ENCODE results near the gene MCTP2.

MCTP2 gene

DNA sequence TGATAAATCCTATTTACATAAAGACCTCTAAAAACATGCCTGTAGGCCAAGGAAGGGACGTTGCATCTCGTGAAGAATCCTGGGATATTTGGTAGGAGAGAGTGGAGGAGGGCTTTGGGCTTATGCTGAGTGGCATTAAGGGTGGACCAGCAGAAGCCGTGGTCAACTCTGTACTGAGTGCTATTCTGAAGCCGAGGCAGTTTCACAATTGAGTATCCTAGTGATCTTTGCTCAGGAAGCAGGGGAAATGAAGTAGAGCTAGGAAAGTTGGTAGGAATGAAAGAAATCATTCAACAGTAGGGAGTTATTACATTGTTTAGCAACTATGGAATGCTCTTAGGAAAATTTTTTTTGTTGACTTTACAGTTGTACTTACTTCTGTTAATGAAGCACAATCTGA is 24.2 kb downstream of the MCTP2 start:
- no peak for TF ChIP-seq ZFX (IDR thresholded peaks at IDR 0.05)
- TF ChIP-seq CTCF (conservative IDR thresholded peaks at IDR 0.05), result no peak
- no peak overlapping the region; the same call in 1 of the 2 replicates for H3K27ac ChIP-seq

DNA sequence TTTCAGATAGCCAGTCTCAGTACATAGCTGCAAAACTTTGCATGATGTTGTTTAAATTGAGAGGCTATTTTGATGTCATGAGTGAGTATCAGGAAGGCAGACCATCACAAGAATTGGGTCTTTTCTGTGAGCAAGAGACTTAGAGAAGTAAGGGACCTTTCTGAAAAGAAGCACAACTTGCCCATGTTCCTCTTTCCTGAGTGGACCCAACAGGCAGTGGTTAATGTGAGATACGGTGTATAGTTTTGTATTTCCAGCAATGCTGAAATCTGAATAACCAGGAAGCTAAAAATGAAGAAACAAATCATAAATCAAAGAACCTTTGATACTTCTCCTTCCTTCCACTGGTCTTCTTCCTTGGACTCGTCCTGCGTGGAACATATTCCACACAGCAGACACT is 25.1 kb downstream of the MCTP2 start:
- no peak for TF ChIP-seq ZFX (IDR thresholded peaks at IDR 0.05)
- no peak for TF ChIP-seq CTCF (conservative IDR thresholded peaks at IDR 0.05)
- H3K27ac ChIP-seq, result no peak overlapping the region; the same call in 1 of the 2 replicates

DNA sequence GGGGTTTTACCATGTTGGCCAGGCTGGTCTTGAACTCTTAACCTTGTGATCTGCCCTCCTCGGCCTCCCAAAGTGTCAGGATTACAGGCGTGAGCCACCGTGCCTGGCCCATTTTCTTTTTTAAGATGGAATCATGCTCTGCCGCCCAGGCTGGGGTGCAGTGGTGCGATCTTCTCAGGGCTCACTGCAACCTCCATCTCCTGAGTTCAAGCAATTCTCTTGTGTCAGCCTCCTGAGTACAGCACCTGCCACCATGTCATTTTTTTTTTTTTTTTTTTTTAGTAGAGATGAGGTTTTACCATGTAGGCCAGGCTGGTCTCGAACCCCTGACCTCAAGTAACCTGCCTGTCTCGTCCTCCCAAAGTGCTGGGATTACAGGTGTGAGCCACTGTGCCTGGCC is 26.4 kb downstream of the MCTP2 start:
- 0 out of 2 replicates have a peak overlapping the region, but pooled peaks have one; percentile 1 for H3K27ac ChIP-seq

- TF ChIP-seq ZFX (IDR thresholded peaks at IDR 0.05) (no peak), CTCF (conservative IDR thresholded peaks at IDR 0.05) (no peak)
- H3K27ac ChIP-seq, result no peak overlapping the region
Observed at GRCh38 chr15:94258246-94258645, 26.9 kb downstream of the MCTP2 start.

DNA sequence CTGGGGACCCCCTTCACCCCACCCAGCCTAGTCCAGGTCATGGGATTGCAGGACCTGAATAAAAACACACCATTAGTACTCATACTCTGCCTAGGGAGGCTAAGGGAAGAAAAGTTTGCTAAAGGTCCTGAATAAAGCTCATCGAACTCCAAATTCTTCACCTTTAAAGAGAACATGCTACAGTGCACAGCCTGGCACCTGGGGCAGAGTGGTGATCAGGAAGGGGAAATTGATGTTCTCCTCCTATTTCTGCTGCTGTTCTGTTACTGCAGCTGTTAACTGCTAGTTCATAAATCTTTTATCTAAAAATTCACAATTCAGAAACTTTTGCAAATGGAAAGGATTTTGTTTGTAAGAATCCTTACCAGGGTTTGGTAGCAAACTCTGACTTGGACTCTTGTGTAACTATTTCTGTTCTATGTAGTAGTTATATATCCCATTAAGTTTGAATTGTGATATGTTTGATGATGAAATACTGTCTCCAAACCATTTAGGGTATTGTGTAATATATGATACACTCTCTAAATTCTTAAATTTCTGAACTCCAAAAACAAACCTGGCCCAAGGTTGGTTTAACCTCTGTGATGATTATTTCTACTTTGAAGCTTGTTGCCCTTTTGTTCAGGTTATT is 27.9 kb downstream of the MCTP2 start:
- TF ChIP-seq CTCF (conservative IDR thresholded peaks at IDR 0.05) (no peak), ZFX (IDR thresholded peaks at IDR 0.05) (no peak)
- no peak overlapping the region for H3K27ac ChIP-seq

GRCh38 chr15:94259863-94260262 is 28.5 kb downstream of the MCTP2 start:
- no peak overlapping the region; the same call in 1 of the 2 replicates for H3K27ac ChIP-seq
- TF ChIP-seq CTCF (conservative IDR thresholded peaks at IDR 0.05) (no peak), ZFX (IDR thresholded peaks at IDR 0.05) (no peak)

DNA sequence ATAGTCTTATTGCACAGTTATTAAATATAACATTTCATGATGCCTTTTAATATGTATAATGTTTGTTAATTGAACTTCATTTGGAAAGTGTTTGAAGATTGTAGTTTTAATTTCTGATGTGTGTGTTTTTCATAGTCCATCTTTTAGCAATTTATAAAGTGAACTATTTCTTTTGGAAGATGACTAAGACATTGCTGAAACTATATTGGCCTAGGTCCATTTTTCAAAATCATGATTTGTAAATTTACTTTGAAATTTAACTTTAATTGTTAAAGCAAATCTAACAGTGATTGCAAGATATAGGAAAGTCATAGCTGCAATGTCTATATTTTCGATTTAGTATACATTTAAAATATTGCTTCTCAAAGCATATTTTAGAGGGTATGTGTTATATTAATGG is 30.8 kb downstream of the MCTP2 start:
- peak overlapping the region; percentile 65 for H3K27ac ChIP-seq
- TF ChIP-seq ZFX (IDR thresholded peaks at IDR 0.05), result no peak
- no peak for TF ChIP-seq CTCF (conservative IDR thresholded peaks at IDR 0.05)

All from C4-2B (cell line).